H9 (cell line): ENCODE measurements around the gene SHMT1. TPM values are rescaled to one million over a fixed set of nuclear protein-coding genes. Genes with fewer than 3 reads are reported as not detected.

Experiments used
- DNase-seq: peaks from one replicate; pipeline ENCODE4 v3.0.0-alpha.2; 2017
- H2AFZ ChIP-seq: one replicate; pipeline ENCODE4 v1.6.1; 2013; ENCODE audit warnings: mild to moderate bottlenecking, low read length, control low read depth, moderate library complexity
- H2AK5ac ChIP-seq: 2 replicates; pipeline ENCODE4 v1.6.1; 2013; ENCODE audit warnings: low read length, control low read depth, mixed read lengths; ENCODE audit not compliant: insufficient read length
- H2BK120ac ChIP-seq: one replicate; pipeline ENCODE4 v1.6.1; 2013; ENCODE audit warnings: low read depth, mild to moderate bottlenecking, low read length, control low read depth, inconsistent platforms; ENCODE audit not compliant: poor library complexity, severe bottlenecking
- H2BK12ac ChIP-seq: 2 replicates; pipeline ENCODE4 v1.6.1; 2013; ENCODE audit warnings: low read length, control low read depth, mixed read lengths, low read depth; ENCODE audit not compliant: insufficient read length
- H2BK15ac ChIP-seq: 2 replicates; pipeline ENCODE4 v1.6.1; 2013; ENCODE audit warnings: low read depth, low read length, control low read depth
- H2BK20ac ChIP-seq: one replicate; pipeline ENCODE4 v1.6.1; 2013; ENCODE audit warnings: low read depth, mild to moderate bottlenecking, low read length, control low read depth, inconsistent platforms; ENCODE audit not compliant: poor library complexity, severe bottlenecking
- H2BK5ac ChIP-seq: 2 replicates; pipeline ENCODE4 v1.6.1; 2013; ENCODE audit warnings: low read length, control low read depth, mixed read lengths; ENCODE audit not compliant: insufficient read length
- H3K14ac ChIP-seq: 2 replicates; pipeline ENCODE4 v1.6.1; 2013; ENCODE audit warnings: low read length, control low read depth; ENCODE audit not compliant: insufficient read depth
- H3K18ac ChIP-seq: 2 replicates; pipeline ENCODE4 v1.6.1; 2013; ENCODE audit warnings: low read depth, mild to moderate bottlenecking, mixed read lengths, low read length, control low read depth; ENCODE audit not compliant: insufficient read length
- H3K23ac ChIP-seq: 2 replicates; pipeline ENCODE4 v1.6.1; 2013; ENCODE audit warnings: low read length, control low read depth, mixed read lengths, low read depth; ENCODE audit not compliant: insufficient read length
- H3K23me2 ChIP-seq: 2 replicates; pipeline ENCODE4 v1.6.1; 2013; ENCODE audit warnings: low read depth, mild to moderate bottlenecking, mixed read lengths, low read length, control low read depth; ENCODE audit not compliant: insufficient read length, poor library complexity, severe bottlenecking
- H3K27ac ChIP-seq: 2 replicates; pipeline ENCODE4 v1.5.1; 2013; ENCODE audit warnings: low read length, control low read depth, mixed read lengths, low read depth; ENCODE audit not compliant: insufficient read length
- H3K27me3 ChIP-seq: 2 replicates; pipeline ENCODE4 v1.6.1; 2013; ENCODE audit warnings: low read length, control low read depth, inconsistent platforms; ENCODE audit not compliant: insufficient read depth
- H3K4ac ChIP-seq: 2 replicates; pipeline ENCODE4 v1.6.1; 2013; ENCODE audit warnings: low read depth, mild to moderate bottlenecking, control low read depth, inconsistent platforms, low read length, moderate library complexity
- H3K4me1 ChIP-seq: 2 replicates; pipeline ENCODE4 v1.6.1; 2013; ENCODE audit warnings: low read length, control low read depth, inconsistent platforms; ENCODE audit not compliant: insufficient read depth
- H3K4me2 ChIP-seq: 2 replicates; pipeline ENCODE4 v1.6.1; 2013; ENCODE audit warnings: low read length, control low read depth, mixed read lengths; ENCODE audit not compliant: insufficient read length, insufficient read depth
- H3K56ac ChIP-seq: 2 replicates; pipeline ENCODE4 v1.6.1; 2013; ENCODE audit warnings: low read depth, mild to moderate bottlenecking, mixed read lengths, low read length, control low read depth; ENCODE audit not compliant: insufficient read length
- H3K79me1 ChIP-seq: 2 replicates; pipeline ENCODE4 v1.6.1; 2013; ENCODE audit warnings: low read depth, mild to moderate bottlenecking, moderate library complexity, low read length, control low read depth, inconsistent platforms; ENCODE audit not compliant: insufficient read depth, poor library complexity, severe bottlenecking
- H3K79me2 ChIP-seq: 2 replicates; pipeline ENCODE4 v1.6.1; 2013; ENCODE audit warnings: low read length, control low read depth, inconsistent platforms; ENCODE audit not compliant: insufficient read depth
- H3K9ac ChIP-seq: 2 replicates; pipeline ENCODE4 v1.6.1; 2013; ENCODE audit warnings: low read length, control low read depth, mixed read lengths; ENCODE audit not compliant: insufficient read length; ENCODE audit errors: extremely low read depth
- H3K9me3 ChIP-seq: one replicate; pipeline ENCODE4 v1.6.1; 2013; ENCODE audit warnings: low read depth, low read length, inconsistent platforms; ENCODE audit not compliant: control insufficient read depth
- H3T11ph ChIP-seq: one replicate; pipeline ENCODE4 v1.6.1; 2013; ENCODE audit warnings: mild to moderate bottlenecking, low read length, control low read depth, inconsistent platforms
- H4K20me1 ChIP-seq: one replicate; pipeline ENCODE4 v1.6.1; 2013; ENCODE audit not compliant: control insufficient read depth, insufficient read length, insufficient read depth
- H4K5ac ChIP-seq: 2 replicates; pipeline ENCODE4 v1.6.1; 2013; ENCODE audit warnings: low read depth, mild to moderate bottlenecking, mixed read lengths, low read length, control low read depth; ENCODE audit not compliant: insufficient read length
- H4K8ac ChIP-seq: replicated peaks from 2 replicates; pipeline ENCODE4 v1.6.1; 2013; ENCODE audit warnings: low read length, control low read depth, mixed read lengths, low read depth; ENCODE audit not compliant: insufficient read length
- H4K91ac ChIP-seq: 2 replicates; pipeline ENCODE4 v1.6.1; 2013; ENCODE audit warnings: low read depth, mild to moderate bottlenecking, moderate library complexity, mixed read lengths, low read length, control low read depth; ENCODE audit not compliant: insufficient read length
- H3K27ac Mint-ChIP-seq, 3 experiments: 2 replicates in 2 of 3; 3 replicates in 1 of 3; pipeline ENCODE4 v1.8.0; 2020 to 2021; ENCODE audit warnings: mixed read lengths in 3 of 3, mild to moderate bottlenecking in 1 of 3, moderate library complexity in 1 of 3
- H3K27me3 Mint-ChIP-seq: 2 replicates; pipeline ENCODE4 v1.8.0; 2021; ENCODE audit warnings: low read depth, mild to moderate bottlenecking, moderate library complexity, mixed read lengths
- H3K36me3 Mint-ChIP-seq, 3 experiments: 2 replicates in 2 of 3; 3 replicates in 1 of 3; pipeline ENCODE4 v1.8.0; 2020 to 2021; ENCODE audit warnings: low read depth in 3 of 3, mixed read lengths in 3 of 3; ENCODE audit not compliant: insufficient read depth in 1 of 3
- H3K4me1 Mint-ChIP-seq, 2 experiments: 2 replicates each; pipeline ENCODE4 v1.8.0; 2020; ENCODE audit warnings: mixed read lengths in 2 of 2
- H3K4me3 Mint-ChIP-seq, 2 experiments: 2 replicates in 1 of 2; 3 replicates in 1 of 2; pipeline ENCODE4 v1.8.0; 2020 to 2021; ENCODE audit warnings: mild to moderate bottlenecking in 2 of 2, mixed read lengths in 2 of 2, moderate library complexity in 1 of 2
- H3K9me3 Mint-ChIP-seq, 2 experiments: 2 replicates in 1 of 2; 3 replicates in 1 of 2; pipeline ENCODE4 v1.8.0; 2020; ENCODE audit warnings: mild to moderate bottlenecking in 2 of 2, mixed read lengths in 2 of 2, moderate library complexity in 1 of 2
- WGBS: extraction: QIAGEN DNeasy Blood & Tissue Kit; methylation state at CpG from one replicate; pipeline ENCODE4 v1.1.7; 2013; ENCODE audit warnings: missing lambda C conversion rate, low lambda C conversion rate, mixed read lengths; ENCODE audit not compliant: insufficient read length; ENCODE audit errors: extremely low coverage; 5-methylcytosine and 5-hydroxymethylcytosine counted together
- total RNA-seq: library from RNA; stranded (reverse); gene quantifications from 2 replicates; pipeline ENCODE4 v1.2.1, GENCODE V29; 2021
- TF ChIP-seq, protein P1 (sequence below): fragments of 200-600 bp; sonication (generic); conservative IDR thresholded peaks from 3 replicates; pipeline ENCODE4 v1.8.0; 2021; ENCODE audit warnings: antibody characterized with exemption, mild to moderate bottlenecking

Gene SHMT1
- total RNA-seq, 1 experiment from 2014 or later = 42.8 TPM

DNA sequence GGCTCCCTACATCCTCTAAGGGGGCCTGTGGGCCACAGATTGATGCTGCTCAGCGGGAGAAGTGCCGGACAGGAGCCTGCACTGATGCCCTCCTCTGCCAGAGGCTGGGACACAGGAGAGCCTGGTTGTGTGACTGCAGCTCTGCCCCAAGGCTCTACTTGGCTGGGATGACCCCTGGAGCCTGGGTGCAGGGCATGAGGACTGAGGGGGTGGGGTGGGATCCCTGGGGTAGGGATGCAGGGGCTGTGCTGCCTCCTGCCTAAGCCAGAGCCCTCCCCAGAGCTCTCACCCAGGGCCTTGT, 14.8 kb upstream of the SHMT1 start:
- no peak overlapping the region for H3K4ac ChIP-seq
- Mint-ChIP-seq H3K27ac (no peak overlapping the region), H3K4me1 (peaks cover 4 to 11% of the 10 kb centered on the region in 2 experiments; a peak in 3 of 4 replicates), H3K4me3 (no peak overlapping the region), H3K27me3 (peaks cover 8% of the 10 kb centered on the region), H3K9me3 (peaks cover 5 to 6% of the 10 kb centered on the region in 2 experiments; a peak in 3 of 5 replicates), H3K36me3 (peaks cover 0 to 8% (median 2%) of the 10 kb centered on the region in 3 experiments; a peak in 3 of 7 replicates)
- WGBS = no CpG with 5 or more reads among the region's 2 CpGs
- no peak for DNase-seq
- no peaks in the 10 kb centered on the region for H3K79me2 ChIP-seq
- no peak overlapping the region for H2BK20ac ChIP-seq
- H2BK5ac ChIP-seq = no peak overlapping the region
- H3K14ac ChIP-seq = no peak overlapping the region
- no peak overlapping the region for H3K4me2 ChIP-seq
- no peak overlapping the region for H2BK120ac ChIP-seq
- H2BK15ac ChIP-seq = no peak overlapping the region
- no peaks in the 10 kb centered on the region for H3K23me2 ChIP-seq
- no peak overlapping the region for H3K27ac ChIP-seq
- H4K91ac ChIP-seq = no peak overlapping the region
- no peak overlapping the region for H2AFZ ChIP-seq
- no peak overlapping the region for H3K18ac ChIP-seq
- H3K9me3 ChIP-seq = no peaks in the 10 kb centered on the region
- H3K27me3 ChIP-seq = no peaks in the 10 kb centered on the region
- no peaks in the 10 kb centered on the region for H3K79me1 ChIP-seq
- H3K56ac ChIP-seq = no peak overlapping the region
- no peak overlapping the region for H4K5ac ChIP-seq
- no peaks in the 10 kb centered on the region for H3K4me1 ChIP-seq
- no peak overlapping the region for H3K9ac ChIP-seq
- TF ChIP-seq, protein P1, sequence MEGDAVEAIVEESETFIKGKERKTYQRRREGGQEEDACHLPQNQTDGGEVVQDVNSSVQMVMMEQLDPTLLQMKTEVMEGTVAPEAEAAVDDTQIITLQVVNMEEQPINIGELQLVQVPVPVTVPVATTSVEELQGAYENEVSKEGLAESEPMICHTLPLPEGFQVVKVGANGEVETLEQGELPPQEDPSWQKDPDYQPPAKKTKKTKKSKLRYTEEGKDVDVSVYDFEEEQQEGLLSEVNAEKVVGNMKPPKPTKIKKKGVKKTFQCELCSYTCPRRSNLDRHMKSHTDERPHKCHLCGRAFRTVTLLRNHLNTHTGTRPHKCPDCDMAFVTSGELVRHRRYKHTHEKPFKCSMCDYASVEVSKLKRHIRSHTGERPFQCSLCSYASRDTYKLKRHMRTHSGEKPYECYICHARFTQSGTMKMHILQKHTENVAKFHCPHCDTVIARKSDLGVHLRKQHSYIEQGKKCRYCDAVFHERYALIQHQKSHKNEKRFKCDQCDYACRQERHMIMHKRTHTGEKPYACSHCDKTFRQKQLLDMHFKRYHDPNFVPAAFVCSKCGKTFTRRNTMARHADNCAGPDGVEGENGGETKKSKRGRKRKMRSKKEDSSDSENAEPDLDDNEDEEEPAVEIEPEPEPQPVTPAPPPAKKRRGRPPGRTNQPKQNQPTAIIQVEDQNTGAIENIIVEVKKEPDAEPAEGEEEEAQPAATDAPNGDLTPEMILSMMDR = no peak
- no peak overlapping the region for H4K8ac ChIP-seq
- H2BK12ac ChIP-seq = no peak overlapping the region
- no peak overlapping the region for H2AK5ac ChIP-seq
- no peak overlapping the region for H3K23ac ChIP-seq
- no peak overlapping the region for H3T11ph ChIP-seq
- no peaks in the 10 kb centered on the region for H4K20me1 ChIP-seq
